HepG2 (cell line): Measurements from ENCODE around the gene ZNF444. TPM values are rescaled to one million over a fixed set of nuclear protein-coding genes. Genes with fewer than 3 reads are reported as not detected.

ENCODE experiments used
- ADNP ChIP-seq: sonication (generic); formaldehyde crosslinking; IDR thresholded peaks from 2 replicates; pipeline ENCODE4 v1.4.0; 2020; ENCODE audit warnings: missing genetic modification reagents
- JDP2 ChIP-seq: sonication (generic); formaldehyde crosslinking; IDR thresholded peaks from 2 replicates; pipeline ENCODE4 v1.8.1; 2022; ENCODE audit warnings: missing genetic modification reagents, borderline replicate concordance
- JUNB ChIP-seq: sonication (generic); formaldehyde crosslinking; IDR thresholded peaks from 2 replicates; pipeline ENCODE4 v1.8.0; 2022; ENCODE audit warnings: missing genetic modification reagents, mild to moderate bottlenecking, borderline replicate concordance
- MATR3 ChIP-seq: sonication (generic); formaldehyde crosslinking; IDR thresholded peaks from 2 replicates; pipeline ENCODE4 v1.4.0; 2020; ENCODE audit warnings: missing genetic modification reagents
- NCOA1 ChIP-seq: sonication (generic); formaldehyde crosslinking; IDR thresholded peaks from 2 replicates; pipeline ENCODE4 v1.9.0; 2021; ENCODE audit warnings: missing genetic modification reagents
- PAX8 ChIP-seq: sonication (generic); formaldehyde crosslinking; IDR thresholded peaks from 2 replicates; pipeline ENCODE4 v1.8.0; 2022; ENCODE audit warnings: mild to moderate bottlenecking, missing genetic modification reagents, borderline replicate concordance
- RELA ChIP-seq: sonication (generic); formaldehyde crosslinking; IDR thresholded peaks from 2 replicates; pipeline ENCODE4 v1.4.0; 2020; ENCODE audit warnings: missing genetic modification reagents
- SIN3A ChIP-seq: IDR thresholded peaks from 2 replicates; pipeline ENCODE4 v1.6.1; 2011; ENCODE audit warnings: low read depth, mild to moderate bottlenecking, control low read depth, low read length, borderline replicate concordance
- SRSF4 ChIP-seq: fragments of 200-400 bp; formaldehyde crosslinking; IDR thresholded peaks from one replicate; pipeline ENCODE4 v1.6.1; 2018; ENCODE audit warnings: mild to moderate bottlenecking, low read depth, low read length, moderate library complexity; ENCODE audit not compliant: poor library complexity, severe bottlenecking
- ZFP1 ChIP-seq: IDR thresholded peaks from 2 replicates; pipeline ENCODE4 v1.6.1; 2016
- ZFX ChIP-seq: sonication (generic); formaldehyde crosslinking; IDR thresholded peaks from 2 replicates; pipeline ENCODE4 v1.4.0; 2020; ENCODE audit warnings: mild to moderate bottlenecking, low read depth, missing genetic modification reagents, moderate library complexity
- ZKSCAN5 ChIP-seq: sonication (generic); formaldehyde crosslinking; IDR thresholded peaks from 2 replicates; pipeline ENCODE4 v1.5.1; 2020; ENCODE audit warnings: mild to moderate bottlenecking, missing genetic modification reagents
- ZNF260 ChIP-seq: sonication (generic); formaldehyde crosslinking; IDR thresholded peaks from 2 replicates; pipeline ENCODE4 v1.4.0; 2020; ENCODE audit warnings: missing genetic modification reagents, low read depth, mild to moderate bottlenecking, borderline replicate concordance
- ZNF274 ChIP-seq: sonication (generic); formaldehyde crosslinking; IDR thresholded peaks from 2 replicates; pipeline ENCODE4 v1.5.1; 2020; ENCODE audit warnings: mild to moderate bottlenecking, missing genetic modification reagents
- ZNF460 ChIP-seq: sonication (generic); formaldehyde crosslinking; IDR thresholded peaks from 2 replicates; pipeline ENCODE4 v1.5.1; 2020; ENCODE audit warnings: missing genetic modification reagents, mild to moderate bottlenecking, borderline replicate concordance
- ZSCAN25 ChIP-seq: sonication (generic); formaldehyde crosslinking; IDR thresholded peaks from 2 replicates; pipeline ENCODE4 v1.8.0; 2022; ENCODE audit warnings: mild to moderate bottlenecking, missing genetic modification reagents
- polyA plus RNA-seq, 8 experiments: library from polyadenylated mRNA; depleted of rRNA in 3 of 8; stranded (reverse) in 7 of 8; unstranded in 1 of 8; fragments of >200 nt; fragmentation: Illumina TruSeq in 4 of 8; extraction: Trizol in 4 of 8; gene quantifications; 2 replicates each; pipeline versions ENCODE4 v1.2.1 to v1.2.3, GENCODE V29; 2011 to 2016; ENCODE audit warnings: low read depth in 4 of 8, missing spikeins in 1 of 8, mixed read lengths in 1 of 8; ENCODE audit not compliant: insufficient read depth in 1 of 8
- total RNA-seq, 5 experiments: library from RNA; depleted of rRNA; stranded (reverse); fragments of >200 nt; fragmentation: Illumina TruSeq; extraction: Trizol; gene quantifications; 2 replicates each; pipeline ENCODE4 v1.2.3, GENCODE V29; 2016; ENCODE audit warnings: low read depth in 1 of 5
- TF ChIP-seq, protein P1 (sequence below): sonication (generic); formaldehyde crosslinking; conservative IDR thresholded peaks from 2 replicates; pipeline ENCODE4 v1.4.0; 2020; ENCODE audit warnings: mild to moderate bottlenecking, missing genetic modification reagents, moderate library complexity
- TF ChIP-seq, protein P2 (sequence below): sonication (generic); formaldehyde crosslinking; IDR thresholded peaks from 2 replicates; pipeline ENCODE4 v1.4.0; 2020; ENCODE audit warnings: mild to moderate bottlenecking, missing genetic modification reagents
- TF ChIP-seq, protein P3 (sequence below): sonication (generic); formaldehyde crosslinking; conservative IDR thresholded peaks from 2 replicates; pipeline ENCODE4 v1.8.1; 2023; ENCODE audit warnings: missing genetic modification reagents
- TF ChIP-seq, protein P4 (sequence below): sonication (generic); formaldehyde crosslinking; IDR thresholded peaks from 2 replicates; pipeline ENCODE4 v1.8.0; 2022; ENCODE audit warnings: mild to moderate bottlenecking, missing genetic modification reagents; ENCODE audit not compliant: insufficient replicate concordance
- TF ChIP-seq, protein P5 (sequence below): IDR thresholded peaks from 2 replicates; pipeline ENCODE4 v1.6.1; 2016; ENCODE audit warnings: missing genetic modification reagents, missing compliant biosample characterization

ZNF444 gene
- total and polyA plus RNA-seq, 2 of the 13 experiments (the other 11 are each of a cell fraction or from before 2014, with no cell fraction given) = 27.4 to 30.3 TPM

DNA sequence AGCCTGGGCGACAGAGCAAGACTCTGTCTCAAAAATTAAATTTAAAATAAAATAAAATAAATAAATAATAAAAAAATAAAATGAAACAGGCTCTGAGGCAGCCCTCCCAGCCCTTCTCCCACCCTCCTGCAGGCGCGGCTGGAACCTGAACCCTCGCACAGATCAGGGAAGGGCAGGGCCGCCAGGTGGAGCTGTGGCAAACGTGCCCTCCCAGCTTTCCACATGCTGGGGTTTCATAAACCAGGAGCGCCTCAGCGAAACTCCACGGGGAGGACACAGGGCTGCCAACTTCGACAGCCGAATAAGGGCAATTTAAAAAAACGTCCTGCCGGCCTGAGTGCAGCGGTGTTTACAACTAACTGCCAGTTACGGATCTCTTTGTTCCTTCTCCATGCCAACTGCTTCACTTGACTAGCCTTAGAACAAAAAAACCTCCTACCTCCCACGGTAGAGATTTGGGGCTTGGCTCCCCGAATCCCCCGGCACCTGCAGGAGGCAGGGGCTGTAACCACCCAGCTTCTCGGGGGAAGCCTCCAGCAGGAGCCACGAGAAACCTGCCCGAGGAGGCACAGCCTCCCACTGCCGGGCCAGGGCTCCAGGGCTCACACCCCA lies 35.9 kb upstream of the ZNF444 start (continued):
- TF ChIP-seq, protein P1, sequence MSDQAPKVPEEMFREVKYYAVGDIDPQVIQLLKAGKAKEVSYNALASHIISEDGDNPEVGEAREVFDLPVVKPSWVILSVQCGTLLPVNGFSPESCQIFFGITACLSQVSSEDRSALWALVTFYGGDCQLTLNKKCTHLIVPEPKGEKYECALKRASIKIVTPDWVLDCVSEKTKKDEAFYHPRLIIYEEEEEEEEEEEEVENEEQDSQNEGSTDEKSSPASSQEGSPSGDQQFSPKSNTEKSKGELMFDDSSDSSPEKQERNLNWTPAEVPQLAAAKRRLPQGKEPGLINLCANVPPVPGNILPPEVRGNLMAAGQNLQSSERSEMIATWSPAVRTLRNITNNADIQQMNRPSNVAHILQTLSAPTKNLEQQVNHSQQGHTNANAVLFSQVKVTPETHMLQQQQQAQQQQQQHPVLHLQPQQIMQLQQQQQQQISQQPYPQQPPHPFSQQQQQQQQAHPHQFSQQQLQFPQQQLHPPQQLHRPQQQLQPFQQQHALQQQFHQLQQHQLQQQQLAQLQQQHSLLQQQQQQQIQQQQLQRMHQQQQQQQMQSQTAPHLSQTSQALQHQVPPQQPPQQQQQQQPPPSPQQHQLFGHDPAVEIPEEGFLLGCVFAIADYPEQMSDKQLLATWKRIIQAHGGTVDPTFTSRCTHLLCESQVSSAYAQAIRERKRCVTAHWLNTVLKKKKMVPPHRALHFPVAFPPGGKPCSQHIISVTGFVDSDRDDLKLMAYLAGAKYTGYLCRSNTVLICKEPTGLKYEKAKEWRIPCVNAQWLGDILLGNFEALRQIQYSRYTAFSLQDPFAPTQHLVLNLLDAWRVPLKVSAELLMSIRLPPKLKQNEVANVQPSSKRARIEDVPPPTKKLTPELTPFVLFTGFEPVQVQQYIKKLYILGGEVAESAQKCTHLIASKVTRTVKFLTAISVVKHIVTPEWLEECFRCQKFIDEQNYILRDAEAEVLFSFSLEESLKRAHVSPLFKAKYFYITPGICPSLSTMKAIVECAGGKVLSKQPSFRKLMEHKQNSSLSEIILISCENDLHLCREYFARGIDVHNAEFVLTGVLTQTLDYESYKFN (CRISPR knock-in tag) = no peak
- TF ChIP-seq, protein P2, sequence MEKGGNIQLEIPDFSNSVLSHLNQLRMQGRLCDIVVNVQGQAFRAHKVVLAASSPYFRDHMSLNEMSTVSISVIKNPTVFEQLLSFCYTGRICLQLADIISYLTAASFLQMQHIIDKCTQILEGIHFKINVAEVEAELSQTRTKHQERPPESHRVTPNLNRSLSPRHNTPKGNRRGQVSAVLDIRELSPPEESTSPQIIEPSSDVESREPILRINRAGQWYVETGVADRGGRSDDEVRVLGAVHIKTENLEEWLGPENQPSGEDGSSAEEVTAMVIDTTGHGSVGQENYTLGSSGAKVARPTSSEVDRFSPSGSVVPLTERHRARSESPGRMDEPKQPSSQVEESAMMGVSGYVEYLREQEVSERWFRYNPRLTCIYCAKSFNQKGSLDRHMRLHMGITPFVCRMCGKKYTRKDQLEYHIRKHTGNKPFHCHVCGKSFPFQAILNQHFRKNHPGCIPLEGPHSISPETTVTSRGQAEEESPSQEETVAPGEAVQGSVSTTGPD (CRISPR knock-in tag) = no peak
- TF ChIP-seq ZSCAN25 (CRISPR knock-in tag) (peak; percentile 68; the same call in 1 of the 2 replicates), SIN3A (no peak), ZFP1 (no peak), RELA (CRISPR knock-in tag) (no peak), PAX8 (no peak), MATR3 (CRISPR knock-in tag) (no peak), ZKSCAN5 (CRISPR knock-in tag) (no peak), ZNF260 (CRISPR knock-in tag) (no peak), ZFX (CRISPR knock-in tag) (no peak), SRSF4 (no peak), ZNF274 (CRISPR knock-in tag) (peak; percentile 38; the same call in 1 of the 2 replicates), NCOA1 (CRISPR knock-in tag) (no peak), ADNP (no peak), ZNF460 (CRISPR knock-in tag) (no peak), JUNB (no peak), JDP2 (CRISPR knock-in tag) (no peak)
- TF ChIP-seq, protein P3, sequence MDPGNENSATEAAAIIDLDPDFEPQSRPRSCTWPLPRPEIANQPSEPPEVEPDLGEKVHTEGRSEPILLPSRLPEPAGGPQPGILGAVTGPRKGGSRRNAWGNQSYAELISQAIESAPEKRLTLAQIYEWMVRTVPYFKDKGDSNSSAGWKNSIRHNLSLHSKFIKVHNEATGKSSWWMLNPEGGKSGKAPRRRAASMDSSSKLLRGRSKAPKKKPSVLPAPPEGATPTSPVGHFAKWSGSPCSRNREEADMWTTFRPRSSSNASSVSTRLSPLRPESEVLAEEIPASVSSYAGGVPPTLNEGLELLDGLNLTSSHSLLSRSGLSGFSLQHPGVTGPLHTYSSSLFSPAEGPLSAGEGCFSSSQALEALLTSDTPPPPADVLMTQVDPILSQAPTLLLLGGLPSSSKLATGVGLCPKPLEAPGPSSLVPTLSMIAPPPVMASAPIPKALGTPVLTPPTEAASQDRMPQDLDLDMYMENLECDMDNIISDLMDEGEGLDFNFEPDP (CRISPR knock-in tag) = no peak
- TF ChIP-seq, protein P4, sequence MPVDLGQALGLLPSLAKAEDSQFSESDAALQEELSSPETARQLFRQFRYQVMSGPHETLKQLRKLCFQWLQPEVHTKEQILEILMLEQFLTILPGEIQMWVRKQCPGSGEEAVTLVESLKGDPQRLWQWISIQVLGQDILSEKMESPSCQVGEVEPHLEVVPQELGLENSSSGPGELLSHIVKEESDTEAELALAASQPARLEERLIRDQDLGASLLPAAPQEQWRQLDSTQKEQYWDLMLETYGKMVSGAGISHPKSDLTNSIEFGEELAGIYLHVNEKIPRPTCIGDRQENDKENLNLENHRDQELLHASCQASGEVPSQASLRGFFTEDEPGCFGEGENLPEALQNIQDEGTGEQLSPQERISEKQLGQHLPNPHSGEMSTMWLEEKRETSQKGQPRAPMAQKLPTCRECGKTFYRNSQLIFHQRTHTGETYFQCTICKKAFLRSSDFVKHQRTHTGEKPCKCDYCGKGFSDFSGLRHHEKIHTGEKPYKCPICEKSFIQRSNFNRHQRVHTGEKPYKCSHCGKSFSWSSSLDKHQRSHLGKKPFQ = no peak
- TF ChIP-seq, protein P5, sequence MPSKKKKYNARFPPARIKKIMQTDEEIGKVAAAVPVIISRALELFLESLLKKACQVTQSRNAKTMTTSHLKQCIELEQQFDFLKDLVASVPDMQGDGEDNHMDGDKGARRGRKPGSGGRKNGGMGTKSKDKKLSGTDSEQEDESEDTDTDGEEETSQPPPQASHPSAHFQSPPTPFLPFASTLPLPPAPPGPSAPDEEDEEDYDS = no peak
